ENCODE results near the gene ATF7.
"Not testable (repeated sequence)": the region's sequence is repeated elsewhere in the genome, so short reads cannot be mapped to it uniquely, and the experiment has no call there.

Gene ATF7

GRCh38 chr12:53625946-53626701, at the start of gene ATF7:
Gene ATF7, minus strand, starts transcription at chr12:53626382. Its CDS starts 25,382 bp downstream, at chr12:53601000.
- DNase-seq = peak; percentile 94 to 97

- DNase-seq = no peak
These were observed 49.0 kb upstream of the ATF7 start for GRCh38 chr12:53674977-53675700.

GRCh38 chr12:53670971-53671370, 44.8 kb upstream of the ATF7 start:
- DNase-seq = no peak

- no peak for DNase-seq
These were observed 44.1 kb upstream of the ATF7 start for GRCh38 chr12:53670308-53670707.

- DNase-seq = no peak
These were observed 40.9 kb upstream of the ATF7 start for GRCh38 chr12:53667080-53667479.

- DNase-seq = no peak
These were observed 38.8 kb upstream of the ATF7 start for GRCh38 chr12:53664936-53665335.

GRCh38 chr12:53664191-53664590, 38.0 kb upstream of the ATF7 start:
- DNase-seq = no peak

GRCh38 chr12:53660041-53660440, 33.9 kb upstream of the ATF7 start:
- DNase-seq = no peak

- DNase-seq = no peak
These were observed 33.4 kb upstream of the ATF7 start for GRCh38 chr12:53659571-53659981.

GRCh38 chr12:53659011-53659551, 32.9 kb upstream of the ATF7 start:
- no peak for DNase-seq

- DNase-seq = no peak
These were observed 30.9 kb upstream of the ATF7 start for GRCh38 chr12:53657041-53657440.

GRCh38 chr12:53653595-53653994, 27.4 kb upstream of the ATF7 start:
- no peak for DNase-seq

- DNase-seq = no peak
These were observed 26.2 kb upstream of the ATF7 start for GRCh38 chr12:53652366-53652765.

- no peak for DNase-seq
These were observed 25.6 kb upstream of the ATF7 start for GRCh38 chr12:53651737-53652136.

GRCh38 chr12:53646300-53646699, 20.1 kb upstream of the ATF7 start:
- DNase-seq = not testable (repeated sequence)

- no peak for DNase-seq
These were observed 19.0 kb upstream of the ATF7 start for GRCh38 chr12:53645165-53645564.

- no peak for DNase-seq
These were observed 18.0 kb upstream of the ATF7 start for GRCh38 chr12:53644133-53644532.

- DNase-seq = no peak
These were observed 17.2 kb upstream of the ATF7 start for GRCh38 chr12:53643232-53643979.

- no peak for DNase-seq
These were observed 11.9 kb upstream of the ATF7 start for GRCh38 chr12:53638057-53638456.

GRCh38 chr12:53636641-53637040, 10.5 kb upstream of the ATF7 start:
- no peak for DNase-seq

- not testable (repeated sequence) for DNase-seq
These were observed 9.5 kb upstream of the ATF7 start for GRCh38 chr12:53635708-53636107.

- no peak for DNase-seq
These were observed 5.5 kb upstream of the ATF7 start for GRCh38 chr12:53631721-53632120.

- no peak for DNase-seq
These were observed 1.7 kb upstream of the ATF7 start for GRCh38 chr12:53627919-53628318.

Measured in SW 1271 (cell line).